ENCODE measurements around the gene DERA. TPM values are rescaled to one million over a fixed set of nuclear protein-coding genes. Genes with fewer than 3 reads are reported as not detected.
A peak's percentile ranks its signal among the peaks of the same experiment; 100 is the strongest.

Gene DERA
- total RNA-seq, 1 donor = 47.4 TPM

GRCh38 chr12:15955281-15955680, 44.1 kb downstream of the DERA start:
- no peak overlapping the region for H3K27ac ChIP-seq (ENCODE audit: low read depth, low read length)
- H2AFZ ChIP-seq (ENCODE audit: low read length) = no peak overlapping the region
- no peak for DNase-seq (ENCODE audit: insufficient read length, low spot score, missing footprints)
- peaks cover 15% of the 10 kb centered on the region for H4K20me1 ChIP-seq (ENCODE audit: insufficient read depth, low read length)
- H3K4me1 ChIP-seq (ENCODE audit: insufficient read depth, low read length) = no peaks in the 10 kb centered on the region
- H3K4me3 ChIP-seq (ENCODE audit: insufficient read depth, low read length) = no peak overlapping the region
- H3K79me2 ChIP-seq (ENCODE audit: insufficient read depth, low read length) = peaks cover 27% of the 10 kb centered on the region
- H3K4me2 ChIP-seq (ENCODE audit: insufficient read depth, low read length) = no peak overlapping the region
- H3K36me3 ChIP-seq (ENCODE audit: insufficient read depth, low read length) = no peaks in the 10 kb centered on the region
- TF ChIP-seq CTCF (IDR thresholded peaks at IDR 0.05; ENCODE audit: extremely low read depth, low read depth, low read length) = no peak
- no peaks in the 10 kb centered on the region for H3K27me3 ChIP-seq (ENCODE audit: insufficient read depth, low read length)
- no peaks in the 10 kb centered on the region for H3K9me3 ChIP-seq (ENCODE audit: low read depth, low read length)

- peaks cover 21% of the 10 kb centered on the region for H3K79me2 ChIP-seq (ENCODE audit: insufficient read depth, low read length)
Observed at GRCh38 chr12:15956010-15956409, 44.9 kb downstream of the DERA start.

GRCh38 chr12:15956413-15957185, 45.5 kb downstream of the DERA start:
- Histone ChIP-seq H2AFZ (ENCODE audit: low read length) (no peak overlapping the region), H3K4me2 (ENCODE audit: insufficient read depth, low read length) (no peak overlapping the region), H3K79me2 (ENCODE audit: insufficient read depth, low read length) (peaks cover 16% of the 10 kb centered on the region), H4K20me1 (ENCODE audit: insufficient read depth, low read length) (peaks cover 11% of the 10 kb centered on the region), H3K27ac (ENCODE audit: low read depth, low read length) (no peak overlapping the region), H3K4me1 (ENCODE audit: insufficient read depth, low read length) (no peaks in the 10 kb centered on the region), H3K4me3 (ENCODE audit: insufficient read depth, low read length) (no peak overlapping the region), H3K27me3 (ENCODE audit: insufficient read depth, low read length) (no peaks in the 10 kb centered on the region), H3K36me3 (ENCODE audit: insufficient read depth, low read length) (peaks cover 6% of the 10 kb centered on the region), H3K9me3 (ENCODE audit: low read depth, low read length) (no peaks in the 10 kb centered on the region)
- TF ChIP-seq CTCF (IDR thresholded peaks at IDR 0.05; ENCODE audit: extremely low read depth, low read depth, low read length) = no peak
- DNase-seq (ENCODE audit: insufficient read length, low spot score, missing footprints) = no peak

More at GRCh38 chr12:15956010-15956409, 44.9 kb downstream of the DERA start:
- no peak overlapping the region for H3K27ac ChIP-seq (ENCODE audit: low read depth, low read length)
- H4K20me1 ChIP-seq (ENCODE audit: insufficient read depth, low read length) = peaks cover 11% of the 10 kb centered on the region
- H3K36me3 ChIP-seq (ENCODE audit: insufficient read depth, low read length) = peaks cover 3% of the 10 kb centered on the region
- no peaks in the 10 kb centered on the region for H3K9me3 ChIP-seq (ENCODE audit: low read depth, low read length)
- H2AFZ ChIP-seq (ENCODE audit: low read length) = no peak overlapping the region
- H3K4me1 ChIP-seq (ENCODE audit: insufficient read depth, low read length) = no peaks in the 10 kb centered on the region
- no peak overlapping the region for H3K4me2 ChIP-seq (ENCODE audit: insufficient read depth, low read length)
- DNase-seq (ENCODE audit: insufficient read length, low spot score, missing footprints) = no peak
- TF ChIP-seq CTCF (IDR thresholded peaks at IDR 0.05; ENCODE audit: extremely low read depth, low read depth, low read length) = no peak
- H3K4me3 ChIP-seq (ENCODE audit: insufficient read depth, low read length) = no peak overlapping the region
- no peaks in the 10 kb centered on the region for H3K27me3 ChIP-seq (ENCODE audit: insufficient read depth, low read length)

- Histone ChIP-seq H3K4me3 (ENCODE audit: insufficient read depth, low read length) (no peak overlapping the region), H3K79me2 (ENCODE audit: insufficient read depth, low read length) (no peaks in the 10 kb centered on the region), H3K27me3 (ENCODE audit: insufficient read depth, low read length) (no peaks in the 10 kb centered on the region), H4K20me1 (ENCODE audit: insufficient read depth, low read length) (no peaks in the 10 kb centered on the region), H3K4me2 (ENCODE audit: insufficient read depth, low read length) (peak overlapping the region; percentile 1), H3K36me3 (ENCODE audit: insufficient read depth, low read length) (peaks cover 6% of the 10 kb centered on the region), H3K9me3 (ENCODE audit: low read depth, low read length) (no peaks in the 10 kb centered on the region), H2AFZ (ENCODE audit: low read length) (no peak overlapping the region), H3K4me1 (ENCODE audit: insufficient read depth, low read length) (peaks cover 29% of the 10 kb centered on the region), H3K27ac (ENCODE audit: low read depth, low read length) (peak overlapping the region; percentile 55)
- no peak for DNase-seq (ENCODE audit: insufficient read length, low spot score, missing footprints)
- TF ChIP-seq CTCF (IDR thresholded peaks at IDR 0.05; ENCODE audit: extremely low read depth, low read depth, low read length) = no peak
Observed at GRCh38 chr12:15962760-15963159, 51.6 kb downstream of the DERA start.
